WTC11 (cell line): ENCODE data around the gene CRB1. TPM values are rescaled to one million over a fixed set of nuclear protein-coding genes. Genes with fewer than 3 reads are reported as not detected.

ENCODE experiments used
- ATAC-seq: fragments of 200-7000 bp; cut with Tn5 transposase; 2 replicates; pipeline ENCODE4 v1.10.0; 2021; ENCODE audit warnings: mild to moderate bottlenecking, moderate library complexity
- CTCF ChIA-PET: fragments of 300-600 bp; sonication (Branson Sonifier 250); formaldehyde crosslinking; loops from one replicate; lab custom pipeline; 2021; ENCODE audit warnings: antibody characterized with exemption; lab: Charles Lee
- POLR2A ChIA-PET: fragments of 350-600 bp; sonication (Branson Sonifier 250); formaldehyde crosslinking; loops from one replicate; lab custom pipeline; 2021; ENCODE audit warnings: antibody characterized with exemption; lab: Charles Lee
- DNase-seq: peaks from one replicate; pipeline ENCODE4 v3.0.0; 2021; ENCODE audit warnings: low spot score
- H3K27ac Mint-ChIP-seq: 2 replicates; pipeline ENCODE4 v1.8.0; 2021; ENCODE audit warnings: mixed read lengths
- H3K27me3 Mint-ChIP-seq: 2 replicates; pipeline ENCODE4 v1.8.0; 2021; ENCODE audit warnings: low read depth, mild to moderate bottlenecking, moderate library complexity, mixed read lengths
- H3K36me3 Mint-ChIP-seq: 2 replicates; pipeline ENCODE4 v1.8.0; 2021; ENCODE audit warnings: mixed read lengths
- H3K4me1 Mint-ChIP-seq: 2 replicates; pipeline ENCODE4 v1.8.0; 2022; ENCODE audit warnings: mixed read lengths
- H3K4me3 Mint-ChIP-seq: 2 replicates; pipeline ENCODE4 v1.8.0; 2021; ENCODE audit warnings: mild to moderate bottlenecking, moderate library complexity, mixed read lengths
- H3K9me3 Mint-ChIP-seq: 2 replicates; pipeline ENCODE4 v1.8.0; 2021; ENCODE audit warnings: mixed read lengths
- CREB1 ChIP-seq: sonication (generic); formaldehyde crosslinking; IDR thresholded peaks from 2 replicates; pipeline ENCODE4 v1.8.0; 2023; ENCODE audit warnings: mild to moderate bottlenecking, missing genetic modification reagents
- ELF4 ChIP-seq: sonication (generic); formaldehyde crosslinking; IDR thresholded peaks from 2 replicates; pipeline ENCODE4 v1.8.1; 2022; ENCODE audit warnings: low read depth, mild to moderate bottlenecking, moderate library complexity, missing genetic modification reagents
- ESRRA ChIP-seq: sonication (generic); formaldehyde crosslinking; IDR thresholded peaks from 2 replicates; pipeline ENCODE4 v1.8.1; 2022; ENCODE audit warnings: mild to moderate bottlenecking, missing genetic modification reagents, borderline replicate concordance
- FOXP1 ChIP-seq: sonication (generic); formaldehyde crosslinking; IDR thresholded peaks from 2 replicates; pipeline ENCODE4 v1.8.0; 2022; ENCODE audit warnings: missing genetic modification reagents, mild to moderate bottlenecking, moderate library complexity, borderline replicate concordance
- JAZF1 ChIP-seq: fragments of 250-450 bp; sonication (Bioruptor Pico); IDR thresholded peaks from 2 replicates; pipeline ENCODE4 v1.9.0; 2021; ENCODE audit warnings: moderate library complexity, mild to moderate bottlenecking, inconsistent platforms
- MXD4 ChIP-seq: fragments of 250-450 bp; sonication (Bioruptor Pico); IDR thresholded peaks from 2 replicates; pipeline ENCODE4 v1.8.0; 2021; ENCODE audit warnings: mild to moderate bottlenecking, moderate library complexity, borderline replicate concordance
- MYBL2 ChIP-seq: sonication (generic); formaldehyde crosslinking; IDR thresholded peaks from 2 replicates; pipeline ENCODE4 v1.8.1; 2023; ENCODE audit warnings: mild to moderate bottlenecking, moderate library complexity, missing genetic modification reagents
- NR1H2 ChIP-seq: sonication (generic); formaldehyde crosslinking; IDR thresholded peaks from 2 replicates; pipeline ENCODE4 v1.9.0; 2021; ENCODE audit warnings: mild to moderate bottlenecking, moderate library complexity, missing genetic modification reagents
- NR2C2 ChIP-seq: sonication (generic); formaldehyde crosslinking; IDR thresholded peaks from 2 replicates; pipeline ENCODE4 v1.8.0; 2022; ENCODE audit warnings: mild to moderate bottlenecking, missing genetic modification reagents
- RORB ChIP-seq: fragments of 250-450 bp; sonication (Bioruptor Pico); IDR thresholded peaks from 2 replicates; pipeline ENCODE4 v1.9.0; 2021; ENCODE audit warnings: mild to moderate bottlenecking
- ZNF232 ChIP-seq: sonication (generic); formaldehyde crosslinking; IDR thresholded peaks from 2 replicates; pipeline ENCODE4 v1.8.0; 2022; ENCODE audit warnings: mild to moderate bottlenecking, missing genetic modification reagents
- ZNF263 ChIP-seq: sonication (generic); formaldehyde crosslinking; IDR thresholded peaks from 2 replicates; pipeline ENCODE4 v1.8.1; 2022; ENCODE audit warnings: low read depth, mild to moderate bottlenecking, moderate library complexity, missing genetic modification reagents
- ZNF671 ChIP-seq: fragments of 250-450 bp; sonication (Bioruptor Pico); IDR thresholded peaks from 2 replicates; pipeline ENCODE4 v1.8.0; 2021; ENCODE audit warnings: mild to moderate bottlenecking
- total RNA-seq: library from RNA; stranded (reverse); gene quantifications from 3 replicates; pipeline ENCODE4 v1.2.3, GENCODE V29; 2021
- TF ChIP-seq, protein P1 (sequence below): sonication (generic); formaldehyde crosslinking; conservative IDR thresholded peaks from 2 replicates; pipeline ENCODE4 v1.8.1; 2023; ENCODE audit warnings: mild to moderate bottlenecking, low read depth, missing genetic modification reagents, moderate library complexity
- TF ChIP-seq, protein P2 (sequence below): fragments of 250-450 bp; sonication (Bioruptor Pico); conservative IDR thresholded peaks from 2 replicates; pipeline ENCODE4 v1.9.0; 2021; ENCODE audit warnings: mild to moderate bottlenecking
- TF ChIP-seq, protein P3 (sequence below): sonication (generic); formaldehyde crosslinking; IDR thresholded peaks from 2 replicates; pipeline ENCODE4 v1.8.0; 2022; ENCODE audit warnings: mild to moderate bottlenecking, missing genetic modification reagents
- TF ChIP-seq, protein P4 (sequence below): fragments of 250-450 bp; sonication (Bioruptor Pico); IDR thresholded peaks from 2 replicates; pipeline ENCODE4 v1.9.0; 2021; ENCODE audit warnings: mild to moderate bottlenecking, borderline replicate concordance
- TF ChIP-seq, protein P5 (sequence below): sonication (generic); formaldehyde crosslinking; IDR thresholded peaks from 2 replicates; pipeline ENCODE4 v1.8.0; 2023; ENCODE audit warnings: missing genetic modification reagents

CRB1 gene
- total RNA-seq, 1 experiment from 2014 or later: 0.11 TPM

DNA sequence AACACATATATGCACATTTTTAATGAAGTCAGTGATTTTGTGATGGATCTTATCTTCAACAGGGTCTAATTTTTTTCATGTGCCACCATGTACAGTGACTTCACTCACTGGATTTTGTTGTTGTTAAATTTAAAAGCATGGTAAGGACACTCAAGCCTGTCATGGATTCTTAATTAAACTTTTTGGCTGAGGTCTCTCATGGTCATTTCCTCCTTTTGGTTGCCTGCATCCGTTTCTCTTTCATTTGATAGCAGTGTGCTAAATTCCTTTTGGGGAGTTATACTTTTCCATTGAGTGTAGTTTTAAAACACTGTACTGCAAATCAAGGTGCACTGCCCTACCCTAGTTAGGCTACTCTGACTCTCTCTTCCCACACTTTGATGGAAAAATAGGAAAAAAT, 13.2 kb upstream of the CRB1 start:
- POLR2A ChIA-PET: no interaction called here
- ATAC-seq: no peak
- H3K27ac Mint-ChIP-seq: no peak overlapping the region

DNA sequence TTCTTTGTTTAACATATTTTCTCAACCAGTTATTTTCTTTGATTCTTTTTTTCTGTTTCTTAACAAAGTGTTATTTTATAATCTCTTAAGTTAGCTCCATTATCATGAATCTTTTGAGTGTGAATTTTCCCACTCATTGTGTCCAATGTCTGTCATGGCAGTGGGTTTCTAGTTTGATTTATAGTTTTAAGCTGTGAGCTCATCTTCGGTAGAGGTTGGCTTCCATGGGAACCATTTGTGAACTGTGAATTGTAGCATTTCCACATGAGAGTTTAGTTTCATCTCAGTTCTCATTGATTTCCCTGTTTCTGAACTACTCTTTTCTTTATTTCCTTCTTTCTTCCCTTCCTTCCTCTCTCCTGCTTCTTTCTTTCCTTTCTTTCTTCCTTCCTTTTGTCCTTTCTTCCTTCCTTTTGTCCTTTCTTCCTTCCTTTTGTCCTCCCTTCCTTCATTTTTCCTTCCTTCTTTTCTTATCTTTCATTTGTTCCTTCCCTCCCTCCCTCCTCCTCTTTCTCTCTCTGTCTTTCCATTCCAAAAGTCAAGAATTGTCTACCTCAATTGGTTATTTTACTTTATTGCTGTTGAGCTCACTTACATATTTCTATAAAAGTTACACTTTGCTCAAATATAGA, 3.0 kb upstream of the CRB1 start:
- no peak for ATAC-seq
- TF ChIP-seq ESRRA (CRISPR knock-in tag): no peak
- no peak for TF ChIP-seq ELF4 (CRISPR knock-in tag)
- no peak for TF ChIP-seq FOXP1 (CRISPR knock-in tag)
- TF ChIP-seq NR2C2 (CRISPR knock-in tag): no peak
- TF ChIP-seq CREB1 (CRISPR knock-in tag): no peak
- TF ChIP-seq ZNF671 (CRISPR knock-in tag): no peak
- TF ChIP-seq MYBL2 (CRISPR knock-in tag): no peak
- TF ChIP-seq, protein P1, sequence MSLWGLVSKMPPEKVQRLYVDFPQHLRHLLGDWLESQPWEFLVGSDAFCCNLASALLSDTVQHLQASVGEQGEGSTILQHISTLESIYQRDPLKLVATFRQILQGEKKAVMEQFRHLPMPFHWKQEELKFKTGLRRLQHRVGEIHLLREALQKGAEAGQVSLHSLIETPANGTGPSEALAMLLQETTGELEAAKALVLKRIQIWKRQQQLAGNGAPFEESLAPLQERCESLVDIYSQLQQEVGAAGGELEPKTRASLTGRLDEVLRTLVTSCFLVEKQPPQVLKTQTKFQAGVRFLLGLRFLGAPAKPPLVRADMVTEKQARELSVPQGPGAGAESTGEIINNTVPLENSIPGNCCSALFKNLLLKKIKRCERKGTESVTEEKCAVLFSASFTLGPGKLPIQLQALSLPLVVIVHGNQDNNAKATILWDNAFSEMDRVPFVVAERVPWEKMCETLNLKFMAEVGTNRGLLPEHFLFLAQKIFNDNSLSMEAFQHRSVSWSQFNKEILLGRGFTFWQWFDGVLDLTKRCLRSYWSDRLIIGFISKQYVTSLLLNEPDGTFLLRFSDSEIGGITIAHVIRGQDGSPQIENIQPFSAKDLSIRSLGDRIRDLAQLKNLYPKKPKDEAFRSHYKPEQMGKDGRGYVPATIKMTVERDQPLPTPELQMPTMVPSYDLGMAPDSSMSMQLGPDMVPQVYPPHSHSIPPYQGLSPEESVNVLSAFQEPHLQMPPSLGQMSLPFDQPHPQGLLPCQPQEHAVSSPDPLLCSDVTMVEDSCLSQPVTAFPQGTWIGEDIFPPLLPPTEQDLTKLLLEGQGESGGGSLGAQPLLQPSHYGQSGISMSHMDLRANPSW (CRISPR knock-in tag): no peak
- TF ChIP-seq NR1H2 (CRISPR knock-in tag): no peak
- no peak for TF ChIP-seq MXD4
- TF ChIP-seq, protein P2, sequence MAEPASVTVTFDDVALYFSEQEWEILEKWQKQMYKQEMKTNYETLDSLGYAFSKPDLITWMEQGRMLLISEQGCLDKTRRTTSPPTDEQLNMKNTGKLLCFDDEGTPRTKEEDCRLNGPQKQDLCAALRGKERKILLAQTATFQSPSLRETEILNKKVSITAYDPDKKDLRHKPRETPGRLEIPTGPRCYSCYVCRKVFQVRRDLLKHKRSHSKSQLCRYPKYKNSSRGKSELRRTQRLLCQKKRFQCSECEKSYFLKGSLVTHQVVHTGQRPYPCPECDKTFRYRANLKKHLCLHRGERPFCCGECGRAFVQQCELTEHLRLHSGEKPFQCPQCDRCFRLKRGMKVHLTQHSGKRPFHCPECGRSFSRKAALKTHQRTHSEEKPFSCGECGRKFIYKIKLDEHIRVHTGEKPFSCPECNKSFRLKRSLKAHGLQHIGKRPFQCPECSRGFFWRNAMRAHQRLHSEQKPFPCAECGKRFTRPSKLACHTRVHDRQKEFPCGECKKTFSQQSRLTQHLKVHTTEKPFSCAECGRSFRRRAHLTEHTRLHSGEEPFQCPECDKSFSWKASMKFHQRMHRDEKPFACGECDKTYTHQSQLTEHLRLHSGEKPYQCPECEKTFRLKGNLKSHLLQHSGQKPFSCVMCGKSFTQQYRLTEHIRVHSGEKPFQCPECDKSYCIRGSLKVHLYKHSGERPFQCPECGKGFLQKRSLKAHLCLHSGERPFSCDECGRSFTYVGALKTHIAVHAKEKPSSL (CRISPR knock-in tag): no peak
- no peaks in the 10 kb centered on the region for H3K36me3 Mint-ChIP-seq
- no peaks in the 10 kb centered on the region for H3K27me3 Mint-ChIP-seq
- no peak overlapping the region for H3K4me3 Mint-ChIP-seq
- no peak overlapping the region for H3K27ac Mint-ChIP-seq
- no peaks in the 10 kb centered on the region for H3K9me3 Mint-ChIP-seq
- ChIA-PET POLR2A (no interaction called here), CTCF (interaction anchor here (0.7 kb wide), 1 partner anchor 55 kb away, joined by 3 read pairs; no protein-coding TSS in a partner anchor)
- peaks cover 4% of the 10 kb centered on the region; the same call in 1 of the 2 replicates for H3K4me1 Mint-ChIP-seq
- no peak for DNase-seq

More for the DNA sequence above, 13.2 kb upstream of the CRB1 start:
- H3K9me3 Mint-ChIP-seq: no peaks in the 10 kb centered on the region
- TF ChIP-seq, protein P3, sequence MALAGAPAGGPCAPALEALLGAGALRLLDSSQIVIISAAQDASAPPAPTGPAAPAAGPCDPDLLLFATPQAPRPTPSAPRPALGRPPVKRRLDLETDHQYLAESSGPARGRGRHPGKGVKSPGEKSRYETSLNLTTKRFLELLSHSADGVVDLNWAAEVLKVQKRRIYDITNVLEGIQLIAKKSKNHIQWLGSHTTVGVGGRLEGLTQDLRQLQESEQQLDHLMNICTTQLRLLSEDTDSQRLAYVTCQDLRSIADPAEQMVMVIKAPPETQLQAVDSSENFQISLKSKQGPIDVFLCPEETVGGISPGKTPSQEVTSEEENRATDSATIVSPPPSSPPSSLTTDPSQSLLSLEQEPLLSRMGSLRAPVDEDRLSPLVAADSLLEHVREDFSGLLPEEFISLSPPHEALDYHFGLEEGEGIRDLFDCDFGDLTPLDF (CRISPR knock-in tag): no peak
- TF ChIP-seq ZNF232 (CRISPR knock-in tag) (no peak), ZNF263 (CRISPR knock-in tag) (no peak), RORB (no peak)
- no peak for DNase-seq
- H3K4me3 Mint-ChIP-seq: no peak overlapping the region
- H3K36me3 Mint-ChIP-seq: no peaks in the 10 kb centered on the region
- peaks cover 7% of the 10 kb centered on the region for H3K4me1 Mint-ChIP-seq
- CTCF ChIA-PET: no interaction called here
- no peaks in the 10 kb centered on the region for H3K27me3 Mint-ChIP-seq

DNA sequence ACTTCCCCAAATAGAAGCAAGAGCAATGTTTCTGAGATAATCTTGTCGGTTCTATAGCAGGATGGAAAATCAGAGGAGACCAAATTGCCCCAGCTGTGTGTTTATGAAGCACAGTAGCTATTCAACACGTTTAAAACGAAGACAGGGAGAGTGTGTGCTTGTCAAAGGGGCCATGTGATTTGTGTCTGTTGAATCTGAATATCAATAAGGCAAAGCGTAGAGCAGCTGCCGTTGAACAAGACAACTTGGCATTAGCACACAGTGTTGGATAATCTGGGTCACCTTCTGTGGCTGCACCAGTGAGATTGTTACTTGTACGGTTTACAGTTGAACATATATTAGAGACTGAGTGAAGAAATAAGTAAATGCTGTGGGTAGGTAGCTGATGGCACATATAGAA, 1.0 kb downstream of the CRB1 start:
- H3K27me3 Mint-ChIP-seq: no peaks in the 10 kb centered on the region
- no peaks in the 10 kb centered on the region for H3K36me3 Mint-ChIP-seq
- ATAC-seq (0 out of 2 replicates have a peak, but pooled peaks have one; percentile 38), DNase-seq (no peak)
- ChIA-PET CTCF (no interaction called here), POLR2A (no interaction called here)
- H3K9me3 Mint-ChIP-seq: no peaks in the 10 kb centered on the region
- H3K4me1 Mint-ChIP-seq: peaks cover 4% of the 10 kb centered on the region; the same call in 1 of the 2 replicates
- H3K27ac Mint-ChIP-seq: no peak overlapping the region
- H3K4me3 Mint-ChIP-seq: no peak overlapping the region
- no peak for TF ChIP-seq NR1H2 (CRISPR knock-in tag)
- TF ChIP-seq CREB1 (CRISPR knock-in tag): no peak
- TF ChIP-seq, protein P4, sequence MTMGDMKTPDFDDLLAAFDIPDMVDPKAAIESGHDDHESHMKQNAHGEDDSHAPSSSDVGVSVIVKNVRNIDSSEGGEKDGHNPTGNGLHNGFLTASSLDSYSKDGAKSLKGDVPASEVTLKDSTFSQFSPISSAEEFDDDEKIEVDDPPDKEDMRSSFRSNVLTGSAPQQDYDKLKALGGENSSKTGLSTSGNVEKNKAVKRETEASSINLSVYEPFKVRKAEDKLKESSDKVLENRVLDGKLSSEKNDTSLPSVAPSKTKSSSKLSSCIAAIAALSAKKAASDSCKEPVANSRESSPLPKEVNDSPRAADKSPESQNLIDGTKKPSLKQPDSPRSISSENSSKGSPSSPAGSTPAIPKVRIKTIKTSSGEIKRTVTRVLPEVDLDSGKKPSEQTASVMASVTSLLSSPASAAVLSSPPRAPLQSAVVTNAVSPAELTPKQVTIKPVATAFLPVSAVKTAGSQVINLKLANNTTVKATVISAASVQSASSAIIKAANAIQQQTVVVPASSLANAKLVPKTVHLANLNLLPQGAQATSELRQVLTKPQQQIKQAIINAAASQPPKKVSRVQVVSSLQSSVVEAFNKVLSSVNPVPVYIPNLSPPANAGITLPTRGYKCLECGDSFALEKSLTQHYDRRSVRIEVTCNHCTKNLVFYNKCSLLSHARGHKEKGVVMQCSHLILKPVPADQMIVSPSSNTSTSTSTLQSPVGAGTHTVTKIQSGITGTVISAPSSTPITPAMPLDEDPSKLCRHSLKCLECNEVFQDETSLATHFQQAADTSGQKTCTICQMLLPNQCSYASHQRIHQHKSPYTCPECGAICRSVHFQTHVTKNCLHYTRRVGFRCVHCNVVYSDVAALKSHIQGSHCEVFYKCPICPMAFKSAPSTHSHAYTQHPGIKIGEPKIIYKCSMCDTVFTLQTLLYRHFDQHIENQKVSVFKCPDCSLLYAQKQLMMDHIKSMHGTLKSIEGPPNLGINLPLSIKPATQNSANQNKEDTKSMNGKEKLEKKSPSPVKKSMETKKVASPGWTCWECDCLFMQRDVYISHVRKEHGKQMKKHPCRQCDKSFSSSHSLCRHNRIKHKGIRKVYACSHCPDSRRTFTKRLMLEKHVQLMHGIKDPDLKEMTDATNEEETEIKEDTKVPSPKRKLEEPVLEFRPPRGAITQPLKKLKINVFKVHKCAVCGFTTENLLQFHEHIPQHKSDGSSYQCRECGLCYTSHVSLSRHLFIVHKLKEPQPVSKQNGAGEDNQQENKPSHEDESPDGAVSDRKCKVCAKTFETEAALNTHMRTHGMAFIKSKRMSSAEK (CRISPR knock-in tag): no peak
- TF ChIP-seq, protein P5, sequence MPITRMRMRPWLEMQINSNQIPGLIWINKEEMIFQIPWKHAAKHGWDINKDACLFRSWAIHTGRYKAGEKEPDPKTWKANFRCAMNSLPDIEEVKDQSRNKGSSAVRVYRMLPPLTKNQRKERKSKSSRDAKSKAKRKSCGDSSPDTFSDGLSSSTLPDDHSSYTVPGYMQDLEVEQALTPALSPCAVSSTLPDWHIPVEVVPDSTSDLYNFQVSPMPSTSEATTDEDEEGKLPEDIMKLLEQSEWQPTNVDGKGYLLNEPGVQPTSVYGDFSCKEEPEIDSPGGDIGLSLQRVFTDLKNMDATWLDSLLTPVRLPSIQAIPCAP: no peak
- TF ChIP-seq JAZF1 (CRISPR knock-in tag): no peak
